Panc1 (cell line): ENCODE data around the gene TCF3. TPM values are rescaled to one million over a fixed set of nuclear protein-coding genes. Genes with fewer than 3 reads are reported as not detected.
A peak's percentile ranks its signal among the peaks of the same experiment; 100 is the strongest.

ENCODE experiments used
- ATAC-seq: fragments of 200-7000 bp; cut with Tn5 transposase; 2 replicates; pipeline ENCODE4 v1.9.1; 2020; ENCODE audit warnings: mild to moderate bottlenecking, moderate library complexity
- BruUV-seq: library from RNA; stranded (reverse); fragments of 400-500 nt; replicated peaks from 2 replicates; lab custom pipeline; 2021; lab: Mats Ljungman, UMichigan
- CTCF ChIA-PET: fragments of 300-600 bp; sonication (Branson Sonifier 250); formaldehyde crosslinking; loops from one replicate; lab custom pipeline; 2022; ENCODE audit warnings: antibody characterized with exemption; lab: Charles Lee
- POLR2A ChIA-PET: fragments of 300-600 bp; sonication (Branson Sonifier 250); formaldehyde crosslinking; loops from one replicate; lab custom pipeline; 2022; ENCODE audit warnings: antibody characterized with exemption; lab: Charles Lee
- DNase-seq: peaks from one replicate; pipeline ENCODE4 v3.0.0-alpha.2; 2010; ENCODE audit warnings: low read depth, low spot score
- H3K27ac ChIP-seq: 2 replicates; pipeline ENCODE4 v1.5.1; 2011; ENCODE audit warnings: mild to moderate bottlenecking, low read length, inconsistent platforms
- H3K27me3 ChIP-seq: fragments of 200-500 bp; sonication (Bioruptor generic); 2 replicates; pipeline ENCODE4 v1.6.0; 2014; ENCODE audit warnings: low read length, inconsistent platforms; ENCODE audit not compliant: control insufficient read depth, insufficient read depth
- H3K36me3 ChIP-seq: fragments of 200-500 bp; sonication (Bioruptor generic); 2 replicates; pipeline ENCODE4 v1.5.1; 2014; ENCODE audit warnings: inconsistent platforms, mild to moderate bottlenecking, low read length, moderate library complexity; ENCODE audit not compliant: control insufficient read depth, insufficient read depth
- H3K4me1 ChIP-seq: 2 replicates; pipeline ENCODE4 v1.5.1; 2011; ENCODE audit warnings: inconsistent platforms, mild to moderate bottlenecking, low read length, moderate library complexity; ENCODE audit not compliant: control insufficient read depth, insufficient read depth
- H3K4me3 ChIP-seq, 2 experiments: 2 replicates each; pipeline ENCODE4 v1.5.1; 2011 to 2012; ENCODE audit warnings: low read depth in 2 of 2, low read length in 2 of 2, mild to moderate bottlenecking in 2 of 2, inconsistent platforms in 1 of 2, moderate library complexity in 1 of 2
- H3K9me3 ChIP-seq: fragments of 200-500 bp; sonication (Bioruptor generic); 2 replicates; pipeline ENCODE4 v1.5.1; 2014; ENCODE audit warnings: low read depth, mild to moderate bottlenecking, inconsistent platforms, low read length, moderate library complexity; ENCODE audit not compliant: control insufficient read depth, insufficient read depth
- CTCF ChIP-seq: fragments of 450-650 bp; IDR thresholded peaks from 2 replicates; pipeline ENCODE4 v1.5.1; 2017; ENCODE audit warnings: mild to moderate bottlenecking
- POLR2AphosphoS5 ChIP-seq: IDR thresholded peaks from 2 replicates; pipeline ENCODE4 v1.6.1; 2012; ENCODE audit warnings: mild to moderate bottlenecking, low read depth, low read length, moderate library complexity
- REST ChIP-seq, 2 experiments: IDR thresholded peaks; 2 replicates each; pipeline ENCODE4 v1.6.1; 2011 to 2012; ENCODE audit warnings: low read depth in 2 of 2, control low read depth in 1 of 2, low read length in 1 of 2, mild to moderate bottlenecking in 1 of 2, moderate library complexity in 1 of 2; ENCODE audit not compliant: insufficient read depth in 1 of 2
- SIN3A ChIP-seq: IDR thresholded peaks from 2 replicates; pipeline ENCODE4 v1.6.1; 2012; ENCODE audit warnings: low read depth, mild to moderate bottlenecking, low read length, moderate library complexity, borderline replicate concordance; ENCODE audit not compliant: insufficient read depth
- TCF7L2 ChIP-seq: IDR thresholded peaks from 2 replicates; pipeline ENCODE4 v1.6.1; 2011; ENCODE audit warnings: mild to moderate bottlenecking, low read depth, low read length, inconsistent platforms
- in situ Hi-C: cut with HindIII; loops from 2 replicates; pipeline ENCODE4 v1.10.0; 2016; ENCODE audit warnings: low sequenced_read_pairs, low pct_unique_long_range_greater_than_20kb
- intact Hi-C: fragments of 100-400 bp; cut with micrococcal nuclease; formaldehyde crosslinking; loops from one replicate; pipeline ENCODE4 v1.10.0; 2022; ENCODE audit not compliant: unreplicated experiment
- total RNA-seq: library from RNA; stranded (reverse); gene quantifications from one replicate; pipeline ENCODE4 v1.2.1, GENCODE V29; 2021; ENCODE audit not compliant: unreplicated experiment

TCF3 gene
- total RNA-seq, 1 experiment from 2014 or later, result 175 TPM

- ATAC-seq, result 0 out of 2 replicates have a peak, but pooled peaks have one; percentile 8
- H3K27ac ChIP-seq, result no peak overlapping the region
- intact Hi-C loops, result no loop called here
- BruUV-seq, result no TSS peak
- DNase-seq, result no peak
- H3K27me3 ChIP-seq, result no peaks in the 10 kb centered on the region
- in situ Hi-C loops, result no loop called here
- no peak overlapping the region for H3K4me3 ChIP-seq
- ChIA-PET CTCF (no interaction called here), POLR2A (no interaction called here)
- TF ChIP-seq CTCF (no peak), SIN3A (no peak), TCF7L2 (no peak), POLR2AphosphoS5 (no peak)
- H3K36me3 ChIP-seq, result no peaks in the 10 kb centered on the region
- H3K4me1 ChIP-seq, result no peaks in the 10 kb centered on the region
- no peaks in the 10 kb centered on the region for H3K9me3 ChIP-seq
Observed at GRCh38 chr19:1632462-1633268, 19.8 kb downstream of the TCF3 start.

GRCh38 chr19:1631557-1632100 is 20.8 kb downstream of the TCF3 start:
- H3K4me3 ChIP-seq, result no peak overlapping the region
- peak; percentile 28; the same call in 1 of the 2 replicates for ATAC-seq
- H3K27me3 ChIP-seq, result no peaks in the 10 kb centered on the region
- in situ Hi-C loops (no loop called here), intact Hi-C loops (no loop called here)
- no peak for DNase-seq
- no peaks in the 10 kb centered on the region for H3K4me1 ChIP-seq
- no peaks in the 10 kb centered on the region for H3K36me3 ChIP-seq
- no TSS peak for BruUV-seq
- CTCF ChIA-PET, result no interaction called here
- no peak for TF ChIP-seq CTCF
- no peak for TF ChIP-seq SIN3A
- TF ChIP-seq TCF7L2, result no peak
- no peak for TF ChIP-seq REST (IDR thresholded peaks at IDR 0.05; ENCODE audit: insufficient read depth in 1 of 2, low read depth in 2 of 2, low read length in 1 of 2)
- no peak for TF ChIP-seq POLR2AphosphoS5
- no peak overlapping the region for H3K27ac ChIP-seq
- POLR2A ChIA-PET, result no interaction called here
- no peaks in the 10 kb centered on the region for H3K9me3 ChIP-seq
